Measurements from ENCODE around the gene PLXNB2.

Gene PLXNB2

GRCh38 chr22:50317674-50318073 is 10.2 kb upstream of the PLXNB2 start:
- Histone ChIP-seq H4K20me1 (ENCODE audit: insufficient read depth, low read length) (peaks cover 11% of the 10 kb centered on the region; the same call in 1 of the 2 replicates), H2AFZ (ENCODE audit: low read depth, low read length) (no peak overlapping the region), H3K4me3 (ENCODE audit: low read depth in 1 of 2, low read length in 2 of 2) (no peak overlapping the region), H3K9ac (ENCODE audit: low read depth, low read length) (no peak overlapping the region), H3K79me2 (ENCODE audit: insufficient read depth, low read length) (no peaks in the 10 kb centered on the region), H3K4me2 (ENCODE audit: insufficient read depth, low read length) (no peak overlapping the region), H3K36me3 (ENCODE audit: insufficient read depth, low read length) (no peaks in the 10 kb centered on the region), H3K27ac (ENCODE audit: low read length) (no peak overlapping the region), H3K27me3 (ENCODE audit: insufficient read depth, low read length, poor library complexity) (peaks cover 12% of the 10 kb centered on the region), H3K4me1 (ENCODE audit: insufficient read depth, low read length) (peaks cover 4% of the 10 kb centered on the region; the same call in 1 of the 2 replicates), H3K9me3 (ENCODE audit: insufficient read depth, low read length, severe bottlenecking) (no peaks in the 10 kb centered on the region)
- DNase-seq = no peak
- ATAC-seq (ENCODE audit: insufficient read depth, low read depth) = no peak
- TF ChIP-seq, protein P1, sequence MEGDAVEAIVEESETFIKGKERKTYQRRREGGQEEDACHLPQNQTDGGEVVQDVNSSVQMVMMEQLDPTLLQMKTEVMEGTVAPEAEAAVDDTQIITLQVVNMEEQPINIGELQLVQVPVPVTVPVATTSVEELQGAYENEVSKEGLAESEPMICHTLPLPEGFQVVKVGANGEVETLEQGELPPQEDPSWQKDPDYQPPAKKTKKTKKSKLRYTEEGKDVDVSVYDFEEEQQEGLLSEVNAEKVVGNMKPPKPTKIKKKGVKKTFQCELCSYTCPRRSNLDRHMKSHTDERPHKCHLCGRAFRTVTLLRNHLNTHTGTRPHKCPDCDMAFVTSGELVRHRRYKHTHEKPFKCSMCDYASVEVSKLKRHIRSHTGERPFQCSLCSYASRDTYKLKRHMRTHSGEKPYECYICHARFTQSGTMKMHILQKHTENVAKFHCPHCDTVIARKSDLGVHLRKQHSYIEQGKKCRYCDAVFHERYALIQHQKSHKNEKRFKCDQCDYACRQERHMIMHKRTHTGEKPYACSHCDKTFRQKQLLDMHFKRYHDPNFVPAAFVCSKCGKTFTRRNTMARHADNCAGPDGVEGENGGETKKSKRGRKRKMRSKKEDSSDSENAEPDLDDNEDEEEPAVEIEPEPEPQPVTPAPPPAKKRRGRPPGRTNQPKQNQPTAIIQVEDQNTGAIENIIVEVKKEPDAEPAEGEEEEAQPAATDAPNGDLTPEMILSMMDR (IDR thresholded peaks at IDR 0.05; ENCODE audit: borderline replicate concordance, extremely low read depth, low read length, poor library complexity, severe bottlenecking) = no peak
- TF ChIP-seq EZH2 (IDR thresholded peaks at IDR 0.05; ENCODE audit: borderline replicate concordance, low read depth, low read length, severe bottlenecking) = no peak

GRCh38 chr22:50317178-50317577 is 9.7 kb upstream of the PLXNB2 start:
- TF ChIP-seq EZH2 (IDR thresholded peaks at IDR 0.05; ENCODE audit: borderline replicate concordance, low read depth, low read length, severe bottlenecking) = no peak
- TF ChIP-seq, protein P1 (IDR thresholded peaks at IDR 0.05; ENCODE audit: borderline replicate concordance, extremely low read depth, low read length, poor library complexity, severe bottlenecking) = no peak
- Histone ChIP-seq H3K27me3 (ENCODE audit: insufficient read depth, low read length, poor library complexity) (peaks cover 12% of the 10 kb centered on the region), H4K20me1 (ENCODE audit: insufficient read depth, low read length) (peaks cover 11% of the 10 kb centered on the region; the same call in 1 of the 2 replicates), H3K27ac (ENCODE audit: low read length) (no peak overlapping the region), H3K36me3 (ENCODE audit: insufficient read depth, low read length) (no peaks in the 10 kb centered on the region), H2AFZ (ENCODE audit: low read depth, low read length) (no peak overlapping the region), H3K4me2 (ENCODE audit: insufficient read depth, low read length) (no peak overlapping the region), H3K4me1 (ENCODE audit: insufficient read depth, low read length) (peaks cover 4% of the 10 kb centered on the region; the same call in 1 of the 2 replicates), H3K9me3 (ENCODE audit: insufficient read depth, low read length, severe bottlenecking) (no peaks in the 10 kb centered on the region), H3K79me2 (ENCODE audit: insufficient read depth, low read length) (no peaks in the 10 kb centered on the region), H3K9ac (ENCODE audit: low read depth, low read length) (no peak overlapping the region), H3K4me3 (ENCODE audit: low read depth in 1 of 2, low read length in 2 of 2) (no peak overlapping the region)
- DNase-seq = no peak
- no peak for ATAC-seq (ENCODE audit: insufficient read depth, low read depth)

DNA sequence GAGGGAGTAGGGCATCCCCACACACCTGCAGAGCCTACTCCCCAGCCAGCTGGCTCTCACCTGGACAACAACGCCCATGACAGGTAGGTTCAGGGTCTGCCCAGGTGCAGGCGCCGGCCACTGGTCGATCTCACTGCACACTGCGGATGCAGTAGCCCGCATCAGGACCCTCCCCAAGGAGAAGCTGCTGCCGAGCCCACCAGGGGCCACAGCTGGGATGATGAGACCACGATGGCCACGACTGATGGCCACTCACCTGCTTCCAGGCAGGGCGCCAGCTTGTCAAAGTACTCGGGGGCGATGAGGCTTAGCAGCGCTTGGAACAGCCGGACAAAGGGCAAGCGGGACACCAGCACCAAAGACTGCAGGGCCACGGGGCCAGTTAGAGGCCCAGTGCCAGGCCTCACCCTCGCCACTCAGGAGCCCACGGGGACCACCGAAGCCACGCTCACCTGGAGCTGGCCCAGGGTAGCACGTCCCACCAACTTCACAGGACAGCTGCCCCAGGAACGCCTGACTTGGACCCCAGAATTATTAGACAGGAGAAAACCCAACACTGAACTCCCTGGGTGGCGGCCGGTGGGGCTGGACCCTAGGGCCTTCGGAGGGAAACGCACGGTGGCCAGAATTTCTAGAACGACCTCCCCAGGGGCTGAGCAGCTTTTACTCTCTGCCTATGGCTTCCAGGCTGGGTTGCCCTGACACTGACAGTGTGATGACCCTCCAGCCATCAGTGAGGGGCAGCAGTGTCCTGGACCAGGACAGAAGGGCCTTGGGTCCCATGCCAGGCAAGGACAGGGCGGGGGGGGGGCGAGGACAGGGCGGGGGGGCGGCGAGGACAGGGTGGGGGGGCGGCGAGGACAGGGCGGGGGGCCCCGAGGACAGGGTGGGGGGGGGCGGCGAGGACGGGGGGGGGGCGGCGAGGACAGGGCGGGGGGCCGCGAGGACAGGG is 8.9 kb upstream of the PLXNB2 start:
- Histone ChIP-seq H4K20me1 (ENCODE audit: insufficient read depth, low read length) (peaks cover 11% of the 10 kb centered on the region; the same call in 1 of the 2 replicates), H3K36me3 (ENCODE audit: insufficient read depth, low read length) (no peaks in the 10 kb centered on the region), H3K4me3 (ENCODE audit: low read depth in 1 of 2, low read length in 2 of 2) (no peak overlapping the region), H2AFZ (ENCODE audit: low read depth, low read length) (no peak overlapping the region), H3K4me2 (ENCODE audit: insufficient read depth, low read length) (no peak overlapping the region), H3K27ac (ENCODE audit: low read length) (no peak overlapping the region), H3K4me1 (ENCODE audit: insufficient read depth, low read length) (peaks cover 4% of the 10 kb centered on the region; the same call in 1 of the 2 replicates), H3K9ac (ENCODE audit: low read depth, low read length) (no peak overlapping the region), H3K9me3 (ENCODE audit: insufficient read depth, low read length, severe bottlenecking) (no peaks in the 10 kb centered on the region), H3K27me3 (ENCODE audit: insufficient read depth, low read length, poor library complexity) (peaks cover 12% of the 10 kb centered on the region), H3K79me2 (ENCODE audit: insufficient read depth, low read length) (no peaks in the 10 kb centered on the region)
- no peak for DNase-seq
- no peak for TF ChIP-seq EZH2 (IDR thresholded peaks at IDR 0.05; ENCODE audit: borderline replicate concordance, low read depth, low read length, severe bottlenecking)
- TF ChIP-seq, protein P1 (IDR thresholded peaks at IDR 0.05; ENCODE audit: borderline replicate concordance, extremely low read depth, low read length, poor library complexity, severe bottlenecking) = no peak
- ATAC-seq (ENCODE audit: insufficient read depth, low read depth) = no peak

All from DND-41 (cell line).